ENCODE measurements around the gene MAPKBP1. TPM values are rescaled to one million over a fixed set of nuclear protein-coding genes. Genes with fewer than 3 reads are reported as not detected.

MAPKBP1 gene
- total RNA-seq, 1 donor from 2014 or later = 27.6 TPM

- peak overlapping the region; percentile 73 to 82 for H3K4me3 ChIP-seq
- H3K4me1 ChIP-seq = peaks cover 0 to 30% of the 10 kb centered on the region in 2 donors
- TF ChIP-seq CTCF (IDR thresholded peaks at IDR 0.05) = no peak
- DNase-seq (ENCODE audit: low spot score in 2 of 2) = no peak
- no peaks in the 10 kb centered on the region for H3K27me3 ChIP-seq
- peak overlapping the region; percentile 70 to 90 for H3K27ac ChIP-seq
- H3K36me3 ChIP-seq = no peaks in the 10 kb centered on the region
- H3K9me3 ChIP-seq = no peaks in the 10 kb centered on the region
- intact Hi-C loops (cut with DNase I) = loop anchor here (5.0 kb wide), 4 partner anchors 129 to 284 kb away; partner anchors contain the start of gene EHD4
These were observed 954 bp upstream of the MAPKBP1 start for GRCh38 chr15:41773332-41773728.

- intact Hi-C loops (cut with DNase I) = loop anchor here (1.0 to 5.0 kb wide), 8 partner anchors 18 to 284 kb away; partner anchors contain the start of genes EHD4, JMJD7 and MGA
- H3K27me3 ChIP-seq = no peaks in the 10 kb centered on the region
- H3K4me1 ChIP-seq = peaks cover 0 to 30% of the 10 kb centered on the region in 2 donors
- H3K27ac ChIP-seq = peak overlapping the region; percentile 70 to 90
- no peak for DNase-seq (ENCODE audit: low spot score in 2 of 2)
- H3K4me3 ChIP-seq = peak overlapping the region; percentile 73 to 82
- TF ChIP-seq CTCF (IDR thresholded peaks at IDR 0.05) = no peak
- H3K36me3 ChIP-seq = no peaks in the 10 kb centered on the region
- H3K9me3 ChIP-seq = no peaks in the 10 kb centered on the region
These were observed 589 bp upstream of the MAPKBP1 start for GRCh38 chr15:41773729-41774061.

- Histone ChIP-seq H3K27ac (peak overlapping the region; percentile 70 to 90), H3K4me1 (peaks cover 0 to 30% of the 10 kb centered on the region in 2 donors)
These were observed 666 bp downstream of the MAPKBP1 start for GRCh38 chr15:41774882-41775417.

GRCh38 chr15:41775651-41776050 is 1.4 kb downstream of the MAPKBP1 start:
- peak overlapping the region in 1 of 2 donors; percentile 70 for H3K27ac ChIP-seq

More at GRCh38 chr15:41774882-41775417, 666 bp downstream of the MAPKBP1 start:
- H3K27me3 ChIP-seq = no peaks in the 10 kb centered on the region
- no peaks in the 10 kb centered on the region for H3K36me3 ChIP-seq
- intact Hi-C loops (cut with DNase I) = loop anchor here (1.0 to 5.0 kb wide), 8 partner anchors 16 to 282 kb away; partner anchors contain the start of genes EHD4, JMJD7 and MGA
- no peak for TF ChIP-seq CTCF (IDR thresholded peaks at IDR 0.05)
- DNase-seq (ENCODE audit: low spot score in 2 of 2) = no peak
- peak overlapping the region; percentile 73 to 82 for H3K4me3 ChIP-seq
- H3K9me3 ChIP-seq = no peaks in the 10 kb centered on the region

GRCh38 chr15:41777421-41777973 is 3.2 kb downstream of the MAPKBP1 start:
- H3K4me1 ChIP-seq = peaks cover 0 to 33% of the 10 kb centered on the region in 2 donors
- intact Hi-C loops (cut with DNase I) = no loop called here
- H3K4me3 ChIP-seq = no peak overlapping the region
- H3K36me3 ChIP-seq = no peaks in the 10 kb centered on the region
- no peak for TF ChIP-seq CTCF (IDR thresholded peaks at IDR 0.05)
- H3K9me3 ChIP-seq = no peaks in the 10 kb centered on the region
- H3K27me3 ChIP-seq = no peaks in the 10 kb centered on the region
- H3K27ac ChIP-seq = no peak overlapping the region
- no peak for DNase-seq (ENCODE audit: low spot score in 2 of 2)

More at GRCh38 chr15:41775651-41776050, 1.4 kb downstream of the MAPKBP1 start:
- intact Hi-C loops (cut with DNase I) = loop anchor here (2.0 kb wide), 1 partner anchor 115 kb away; the partner anchor contains the start of gene MGA
- peaks cover 0 to 30% of the 10 kb centered on the region in 2 donors for H3K4me1 ChIP-seq
- H3K27me3 ChIP-seq = no peaks in the 10 kb centered on the region
- H3K36me3 ChIP-seq = no peaks in the 10 kb centered on the region
- no peak for DNase-seq (ENCODE audit: low spot score in 2 of 2)
- H3K4me3 ChIP-seq = peak overlapping the region; percentile 73 to 82
- no peak for TF ChIP-seq CTCF (IDR thresholded peaks at IDR 0.05)
- no peaks in the 10 kb centered on the region for H3K9me3 ChIP-seq

Measured in ascending aorta (tissue), 2 donors.